ENCODE data around the gene FOXE1.

FOXE1 gene

DNA sequence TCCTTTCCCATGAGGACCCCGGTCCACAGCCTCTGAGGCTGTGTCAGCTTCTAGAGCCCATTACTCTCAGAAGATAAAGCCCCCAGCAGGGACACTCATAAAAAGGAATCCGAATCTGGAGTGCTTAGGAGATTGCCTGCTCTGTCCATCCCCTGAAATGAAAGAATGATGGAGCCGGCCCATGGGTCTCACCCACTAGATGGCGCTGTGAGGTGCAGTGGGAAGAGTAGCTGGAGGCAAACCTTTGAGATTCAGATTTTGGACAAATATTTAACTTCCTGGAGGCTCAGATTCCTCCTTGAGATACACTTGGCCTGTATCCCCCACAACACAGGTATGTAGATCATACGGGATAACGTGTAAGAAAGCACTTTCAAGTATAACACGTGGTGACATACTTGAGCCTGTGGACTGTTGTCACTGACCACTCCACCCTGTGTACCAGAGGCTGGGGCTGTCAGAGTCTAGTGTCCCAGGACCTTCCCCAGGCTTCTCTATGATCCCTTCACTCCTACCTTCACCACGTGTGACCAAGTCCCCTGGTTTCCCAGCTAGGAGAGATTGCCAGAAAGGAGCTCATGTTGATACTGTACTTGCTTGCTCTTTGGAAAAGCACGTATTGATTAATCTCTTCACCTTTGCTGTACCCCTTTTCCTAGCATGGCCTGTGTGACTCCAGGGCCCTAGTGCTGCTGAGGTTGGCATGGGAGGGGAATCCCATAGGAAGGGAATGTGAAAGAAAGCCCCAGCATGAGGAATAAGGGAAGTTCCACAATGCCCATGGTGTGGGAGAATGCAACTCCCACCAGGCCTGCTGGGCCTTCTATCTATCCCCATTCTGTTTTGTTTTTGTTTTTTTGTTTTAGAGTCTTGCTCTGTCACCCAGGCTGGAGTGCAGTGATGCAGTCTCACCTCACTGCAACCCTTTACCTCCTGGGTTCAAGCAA lies 37.2 kb downstream of the FOXE1 start:
- TF ChIP-seq, protein P1, sequence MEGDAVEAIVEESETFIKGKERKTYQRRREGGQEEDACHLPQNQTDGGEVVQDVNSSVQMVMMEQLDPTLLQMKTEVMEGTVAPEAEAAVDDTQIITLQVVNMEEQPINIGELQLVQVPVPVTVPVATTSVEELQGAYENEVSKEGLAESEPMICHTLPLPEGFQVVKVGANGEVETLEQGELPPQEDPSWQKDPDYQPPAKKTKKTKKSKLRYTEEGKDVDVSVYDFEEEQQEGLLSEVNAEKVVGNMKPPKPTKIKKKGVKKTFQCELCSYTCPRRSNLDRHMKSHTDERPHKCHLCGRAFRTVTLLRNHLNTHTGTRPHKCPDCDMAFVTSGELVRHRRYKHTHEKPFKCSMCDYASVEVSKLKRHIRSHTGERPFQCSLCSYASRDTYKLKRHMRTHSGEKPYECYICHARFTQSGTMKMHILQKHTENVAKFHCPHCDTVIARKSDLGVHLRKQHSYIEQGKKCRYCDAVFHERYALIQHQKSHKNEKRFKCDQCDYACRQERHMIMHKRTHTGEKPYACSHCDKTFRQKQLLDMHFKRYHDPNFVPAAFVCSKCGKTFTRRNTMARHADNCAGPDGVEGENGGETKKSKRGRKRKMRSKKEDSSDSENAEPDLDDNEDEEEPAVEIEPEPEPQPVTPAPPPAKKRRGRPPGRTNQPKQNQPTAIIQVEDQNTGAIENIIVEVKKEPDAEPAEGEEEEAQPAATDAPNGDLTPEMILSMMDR (IDR thresholded peaks at IDR 0.05; ENCODE audit: insufficient read depth, low read depth, low read length, missing control alignments) = peak; percentile 62
- no peak overlapping the region for H3K4me3 ChIP-seq (ENCODE audit: low read length)
- peak; percentile 34 for DNase-seq (ENCODE audit: low read depth)

DNA sequence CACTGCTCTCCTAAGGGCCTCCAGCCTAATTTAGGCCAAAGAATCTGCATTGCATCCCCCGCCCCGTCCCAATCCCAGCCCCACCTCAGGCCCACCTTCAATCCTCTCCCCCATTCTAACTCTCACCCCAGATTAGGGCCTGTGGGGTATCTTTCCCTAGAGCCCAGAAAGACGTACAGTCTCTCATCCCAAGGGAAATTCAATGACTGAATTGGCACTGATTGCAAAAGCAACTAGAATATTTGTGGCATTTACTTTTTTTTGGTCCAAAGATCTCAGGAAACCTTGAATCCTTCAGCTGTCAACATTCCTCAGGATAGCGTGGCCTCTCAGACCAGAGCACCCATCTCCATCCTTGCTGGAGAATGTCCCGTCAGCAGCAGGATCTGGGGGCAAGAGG lies 38.7 kb downstream of the FOXE1 start:
- TF ChIP-seq, protein P1 (IDR thresholded peaks at IDR 0.05; ENCODE audit: insufficient read depth, low read depth, low read length, missing control alignments) = no peak
- DNase-seq (ENCODE audit: low read depth) = no peak
- no peak overlapping the region for H3K4me3 ChIP-seq (ENCODE audit: low read length)

DNA sequence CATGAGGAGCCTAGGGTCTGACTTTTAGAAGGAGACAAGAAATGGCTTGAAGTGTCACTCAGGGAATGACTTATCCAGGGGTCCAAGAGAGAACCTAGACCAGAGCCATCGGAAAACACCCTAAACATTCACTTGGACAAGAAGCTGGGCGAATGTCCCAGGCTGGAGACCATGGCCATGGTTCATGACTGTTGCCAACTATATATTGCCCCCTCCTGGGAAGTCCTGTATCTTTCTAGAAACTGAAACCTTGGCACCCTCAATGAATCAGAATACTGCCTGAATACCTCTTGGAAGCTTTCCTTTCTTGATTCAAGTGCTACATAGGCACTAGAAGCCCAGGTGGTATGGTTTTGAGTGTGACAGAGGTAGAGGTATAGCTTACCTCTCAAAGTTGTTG lies 39.4 kb downstream of the FOXE1 start:
- no peak for DNase-seq (ENCODE audit: low read depth)
- TF ChIP-seq, protein P1 (IDR thresholded peaks at IDR 0.05; ENCODE audit: insufficient read depth, low read depth, low read length, missing control alignments) = no peak
- no peak overlapping the region for H3K4me3 ChIP-seq (ENCODE audit: low read length)

DNA sequence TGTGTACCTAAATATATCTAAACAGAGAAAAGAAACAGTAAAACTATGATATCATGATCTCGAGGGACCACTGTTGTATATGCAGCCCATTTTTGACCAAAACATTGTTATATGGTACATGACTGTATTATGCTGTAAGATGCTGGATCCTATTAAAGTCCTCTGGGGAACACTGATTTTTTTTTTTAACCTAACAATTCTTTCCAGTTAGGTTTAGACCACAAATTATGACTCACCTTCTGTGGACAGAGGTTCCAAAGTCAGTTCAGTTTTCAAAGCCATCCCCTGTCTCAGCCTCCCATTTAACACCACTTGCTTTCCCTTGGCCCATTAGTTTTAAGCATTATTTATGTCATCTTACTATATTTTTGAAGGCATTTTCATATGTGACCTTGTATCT lies 42.2 kb downstream of the FOXE1 start:
- TF ChIP-seq, protein P1 (IDR thresholded peaks at IDR 0.05; ENCODE audit: insufficient read depth, low read depth, low read length, missing control alignments) = no peak
- no peak overlapping the region for H3K4me3 ChIP-seq (ENCODE audit: low read length)
- DNase-seq (ENCODE audit: low read depth) = no peak

DNA sequence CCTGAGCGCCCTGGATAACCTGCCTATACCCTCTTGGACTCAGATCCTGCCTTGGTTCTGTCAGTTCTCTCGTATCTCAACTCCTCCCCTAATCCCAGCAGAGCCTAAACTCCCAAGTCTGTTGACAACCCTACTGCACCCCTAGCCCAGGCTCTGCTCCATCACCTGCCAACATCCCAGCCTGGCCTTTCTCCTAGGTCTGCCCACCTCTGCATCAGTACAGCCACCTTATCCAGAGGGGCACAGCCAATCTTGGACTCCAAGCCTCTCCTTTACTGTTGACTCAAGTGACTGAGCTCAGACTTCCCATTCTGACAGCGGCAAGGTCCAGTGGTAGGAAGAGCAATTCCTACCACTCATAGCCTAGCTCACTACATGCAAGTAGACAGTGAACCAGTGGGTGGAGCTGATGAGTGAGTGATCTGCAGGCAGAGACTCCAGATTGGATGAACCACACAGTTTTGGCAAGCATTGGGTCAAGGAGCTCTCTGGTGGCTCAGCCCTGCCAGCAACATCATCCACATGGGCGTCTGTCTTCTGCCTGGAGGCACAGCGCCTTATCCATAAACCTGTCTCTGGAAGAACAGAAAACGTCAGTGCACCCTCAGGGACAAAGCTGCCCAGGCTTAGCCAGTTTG lies 42.8 kb downstream of the FOXE1 start:
- H3K4me3 ChIP-seq (ENCODE audit: low read length) = no peak overlapping the region
- TF ChIP-seq, protein P1 (IDR thresholded peaks at IDR 0.05; ENCODE audit: insufficient read depth, low read depth, low read length, missing control alignments) = peak; percentile 53
- DNase-seq (ENCODE audit: low read depth) = peak; percentile 67

DNA sequence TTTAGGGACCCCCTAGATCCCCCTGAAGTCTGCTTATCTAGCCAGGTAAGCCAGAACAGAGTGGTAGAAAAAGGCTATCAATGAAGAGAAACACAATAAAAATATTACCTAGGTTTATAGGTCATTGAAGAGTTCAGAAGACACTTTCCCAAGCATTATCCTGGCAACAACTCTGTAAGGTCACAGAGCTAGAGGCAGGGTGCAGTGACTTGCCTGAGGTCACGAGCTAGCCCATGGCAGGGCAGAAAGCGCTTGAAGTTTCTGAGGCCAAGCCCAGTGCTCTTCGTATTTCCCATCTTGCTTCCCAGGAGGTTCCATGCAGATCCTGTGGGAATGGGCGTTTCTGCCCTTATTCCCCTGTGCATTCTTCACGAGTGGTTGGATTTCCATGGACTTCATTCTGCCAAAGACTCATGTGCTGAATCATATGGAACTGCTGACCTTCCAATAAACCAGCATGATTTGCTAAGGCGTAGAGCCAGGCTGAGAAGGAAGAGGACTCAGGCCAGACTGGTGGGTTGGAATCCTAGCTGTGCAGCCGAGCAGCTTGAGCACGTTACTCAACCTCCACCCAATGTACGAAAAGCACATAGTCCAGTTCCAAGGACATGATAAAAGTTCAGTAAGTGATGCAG lies 47.2 kb downstream of the FOXE1 start:
- TF ChIP-seq, protein P1 (IDR thresholded peaks at IDR 0.05; ENCODE audit: insufficient read depth, low read depth, low read length, missing control alignments) = no peak
- no peak overlapping the region for H3K4me3 ChIP-seq (ENCODE audit: low read length)
- no peak for DNase-seq (ENCODE audit: low read depth)

Data from epithelial cell of esophagus (primary cell).